Uterus (tissue), 4 donors: ENCODE results near the gene AGT. TPM values are rescaled to one million over a fixed set of nuclear protein-coding genes. Genes with fewer than 3 reads are reported as not detected.

Source experiments
- DNase-seq, 2 donors: peaks; one replicate each; pipeline ENCODE4 v3.0.0-alpha.2; 2019 to 2020
- H3K27ac ChIP-seq, 2 donors: fragments of 200-600 bp; sonication (generic); 1 replicate in 1 of 2; 2 replicates in 1 of 2; pipeline ENCODE4 v1.5.1; 2016 to 2018
- H3K27me3 ChIP-seq, 2 donors: fragments of 200-600 bp; sonication (generic); one replicate each; pipeline ENCODE4 v1.5.1; 2018 to 2019; ENCODE audit warnings: control low read depth in 1 of 2
- H3K36me3 ChIP-seq, 2 donors: fragments of 200-600 bp; sonication (generic); one replicate each; pipeline ENCODE4 v1.5.1; 2019; ENCODE audit warnings: control low read depth in 1 of 2
- H3K4me1 ChIP-seq, 2 donors: fragments of 200-600 bp; sonication (generic); one replicate each; pipeline ENCODE4 v1.5.1; 2018 to 2019; ENCODE audit warnings: control low read depth in 1 of 2
- H3K4me3 ChIP-seq, 2 donors: fragments of 200-600 bp; sonication (generic); 1 replicate in 1 of 2; 2 replicates in 1 of 2; pipeline ENCODE4 v1.5.1; 2018 to 2019; ENCODE audit warnings: mild to moderate bottlenecking in 1 of 2
- H3K9me3 ChIP-seq, 2 donors: fragments of 200-600 bp; sonication (generic); one replicate each; pipeline ENCODE4 v1.5.1; 2019; ENCODE audit warnings: control low read depth in 1 of 2
- CTCF ChIP-seq, 4 experiments: fragments of 200-600 bp in 2 of 4; fragments of 450-650 bp in 2 of 4; sonication (generic) in 2 of 4; IDR thresholded peaks; one replicate each; pipeline ENCODE4 v1.5.1; 2016 to 2019; ENCODE audit warnings: antibody characterized with exemption in 4 of 4, mild to moderate bottlenecking in 2 of 4, moderate library complexity in 1 of 4
- POLR2A ChIP-seq, 2 donors: fragments of 450-650 bp; IDR thresholded peaks; one replicate each; pipeline ENCODE4 v1.6.1; 2016; ENCODE audit warnings: antibody characterized with exemption in 2 of 2, mild to moderate bottlenecking in 1 of 2, moderate library complexity in 1 of 2
- intact Hi-C: fragments of 100-400 bp; cut with DNase I; formaldehyde crosslinking; loops from one replicate; pipeline ENCODE4 v1.15.1; 2023; ENCODE audit warnings: low total_unique reads
- total RNA-seq, 4 donors: library from RNA; depleted of rRNA in 3 of 4; stranded (reverse); fragments of >200 nt in 3 of 4; gene quantifications; one replicate each; pipeline versions ENCODE4 v1.1.0 to v1.2.4, GENCODE V29; 2014 to 2023
- donor health status: DM: yes; HTN: yes; CAD: no.

AGT gene
- total RNA-seq, 4 donors from 2014 or later, result 0.77 to 7.6 (median 2.5) TPM

- Histone ChIP-seq H3K4me1 (no peaks in the 10 kb centered on the region), H3K9me3 (no peaks in the 10 kb centered on the region), H3K36me3 (no peaks in the 10 kb centered on the region), H3K4me3 (no peak overlapping the region), H3K27me3 (no peaks in the 10 kb centered on the region), H3K27ac (no peak overlapping the region)
- DNase-seq, result no peak
- TF ChIP-seq CTCF (IDR thresholded peaks at IDR 0.05) (no peak), POLR2A (IDR thresholded peaks at IDR 0.05) (no peak)
- intact Hi-C loops, result no loop called here
Measured at GRCh38 chr1:230743899-230744298, 30.0 kb upstream of the AGT start.

- no peaks in the 10 kb centered on the region for H3K9me3 ChIP-seq
- intact Hi-C loops, result no loop called here
- no peaks in the 10 kb centered on the region for H3K36me3 ChIP-seq
- H3K27ac ChIP-seq, result no peak overlapping the region
- no peaks in the 10 kb centered on the region for H3K4me1 ChIP-seq
- no peak for DNase-seq
- H3K27me3 ChIP-seq, result no peaks in the 10 kb centered on the region
- TF ChIP-seq POLR2A (IDR thresholded peaks at IDR 0.05) (no peak), CTCF (IDR thresholded peaks at IDR 0.05) (no peak)
- no peak overlapping the region for H3K4me3 ChIP-seq
Measured at GRCh38 chr1:230739564-230740290, 25.8 kb upstream of the AGT start.

- intact Hi-C loops, result no loop called here
- no peak overlapping the region for H3K27ac ChIP-seq
- DNase-seq, result no peak
- TF ChIP-seq POLR2A (IDR thresholded peaks at IDR 0.05) (no peak), CTCF (IDR thresholded peaks at IDR 0.05) (no peak)
- no peaks in the 10 kb centered on the region for H3K36me3 ChIP-seq
- no peak overlapping the region for H3K4me3 ChIP-seq
- no peaks in the 10 kb centered on the region for H3K27me3 ChIP-seq
- H3K4me1 ChIP-seq, result no peaks in the 10 kb centered on the region
- H3K9me3 ChIP-seq, result no peaks in the 10 kb centered on the region
Measured at GRCh38 chr1:230737622-230738262, 23.8 kb upstream of the AGT start.

- Histone ChIP-seq H3K27ac (no peak overlapping the region), H3K36me3 (no peaks in the 10 kb centered on the region), H3K9me3 (no peaks in the 10 kb centered on the region), H3K4me3 (no peak overlapping the region), H3K4me1 (no peaks in the 10 kb centered on the region), H3K27me3 (no peaks in the 10 kb centered on the region)
- DNase-seq, result no peak
- intact Hi-C loops, result no loop called here
- TF ChIP-seq CTCF (IDR thresholded peaks at IDR 0.05) (no peak), POLR2A (IDR thresholded peaks at IDR 0.05) (no peak)
Measured at GRCh38 chr1:230735447-230735846, 21.5 kb upstream of the AGT start.

- Histone ChIP-seq H3K4me1 (no peaks in the 10 kb centered on the region), H3K27ac (no peak overlapping the region), H3K36me3 (no peaks in the 10 kb centered on the region), H3K9me3 (no peaks in the 10 kb centered on the region), H3K27me3 (no peaks in the 10 kb centered on the region), H3K4me3 (no peak overlapping the region)
- intact Hi-C loops, result no loop called here
- TF ChIP-seq CTCF (IDR thresholded peaks at IDR 0.05), result no peak
- no peak for TF ChIP-seq POLR2A (IDR thresholded peaks at IDR 0.05)
- no peak for DNase-seq
Measured at GRCh38 chr1:230730977-230731376, 17.1 kb upstream of the AGT start.
